Subcutaneous abdominal adipose tissue (tissue), 5 donors: ENCODE data around the gene EYS.
"Not testable (repeated sequence)": the region's sequence is repeated elsewhere in the genome, so short reads cannot be mapped to it uniquely, and the experiment has no call there.

Experiments used
- H3K27ac ChIP-seq: one replicate; pipeline ENCODE4 v1.7.0; 2013; ENCODE audit warnings: low read depth, mild to moderate bottlenecking, inconsistent platforms, low read length, moderate library complexity
- H3K27me3 ChIP-seq, 5 donors: one replicate each; pipeline ENCODE4 v1.7.0; 2013; ENCODE audit warnings: low read length in 5 of 5, inconsistent platforms in 1 of 5; ENCODE audit not compliant: control insufficient read depth in 5 of 5, insufficient read depth in 4 of 5
- H3K36me3 ChIP-seq, 5 donors: one replicate each; pipeline ENCODE4 v1.7.0; 2013; ENCODE audit warnings: low read length in 5 of 5; ENCODE audit not compliant: control insufficient read depth in 5 of 5, insufficient read depth in 5 of 5
- H3K4me1 ChIP-seq, 5 donors: one replicate each; pipeline ENCODE4 v1.7.0; 2013; ENCODE audit warnings: low read length in 5 of 5, mild to moderate bottlenecking in 3 of 5, moderate library complexity in 1 of 5; ENCODE audit not compliant: control insufficient read depth in 5 of 5, insufficient read depth in 5 of 5
- H3K4me3 ChIP-seq, 5 donors: one replicate each; pipeline ENCODE4 v1.7.0; 2013; ENCODE audit warnings: low read length in 5 of 5, low read depth in 1 of 5
- H3K9ac ChIP-seq, 5 donors: one replicate each; pipeline ENCODE4 v1.7.0; 2013; ENCODE audit warnings: low read length in 5 of 5, mild to moderate bottlenecking in 4 of 5, moderate library complexity in 3 of 5
- H3K9me3 ChIP-seq, 5 donors: one replicate each; pipeline ENCODE4 v1.7.0; 2013; ENCODE audit warnings: low read length in 5 of 5; ENCODE audit not compliant: control insufficient read depth in 5 of 5
- donor health status: healthy.
- donor health status: healthy.
- donor health status: healthy.
- donor health status: healthy.
- donor health status: healthy.

The EYS gene

GRCh38 chr6:63864671-63865318 lies 1842.2 kb downstream of the EYS start:
- H3K4me3 ChIP-seq = no peak overlapping the region
- H3K27me3 ChIP-seq = no peaks in the 10 kb centered on the region
- peaks cover 0 to 21% (median 3%) of the 10 kb centered on the region in 5 donors for H3K4me1 ChIP-seq
- no peaks in the 10 kb centered on the region for H3K36me3 ChIP-seq
- H3K9ac ChIP-seq = no peak overlapping the region
- H3K9me3 ChIP-seq = no peaks in the 10 kb centered on the region
- no peak overlapping the region for H3K27ac ChIP-seq

DNA sequence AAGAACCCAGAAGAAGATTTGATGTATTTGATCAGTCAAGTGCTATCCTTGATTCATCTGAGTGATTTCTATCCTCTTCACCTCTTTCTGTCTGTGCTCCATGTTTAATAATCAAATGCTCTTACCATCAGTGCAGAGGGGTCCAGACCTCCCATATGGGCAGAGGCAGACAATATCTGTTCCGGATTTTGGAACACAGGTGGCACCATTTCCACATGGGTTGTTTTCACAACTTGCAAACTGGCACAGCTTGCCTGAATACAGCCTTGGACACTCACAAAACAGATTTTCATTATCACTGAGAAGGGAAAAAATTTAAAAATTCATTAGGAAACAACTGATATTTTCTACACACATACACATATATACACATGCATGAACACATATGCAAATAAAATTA lies 1843.0 kb downstream of the EYS start:
- Histone ChIP-seq H3K36me3 (no peaks in the 10 kb centered on the region), H3K27ac (no peak overlapping the region), H3K27me3 (no peaks in the 10 kb centered on the region), H3K4me1 (peaks cover 0 to 24% (median 3%) of the 10 kb centered on the region in 5 donors), H3K9me3 (no peaks in the 10 kb centered on the region), H3K9ac (no peak overlapping the region), H3K4me3 (no peak overlapping the region)

- no peaks in the 10 kb centered on the region for H3K27me3 ChIP-seq
These were observed 1844.4 kb downstream of the EYS start for GRCh38 chr6:63862486-63863198.

DNA sequence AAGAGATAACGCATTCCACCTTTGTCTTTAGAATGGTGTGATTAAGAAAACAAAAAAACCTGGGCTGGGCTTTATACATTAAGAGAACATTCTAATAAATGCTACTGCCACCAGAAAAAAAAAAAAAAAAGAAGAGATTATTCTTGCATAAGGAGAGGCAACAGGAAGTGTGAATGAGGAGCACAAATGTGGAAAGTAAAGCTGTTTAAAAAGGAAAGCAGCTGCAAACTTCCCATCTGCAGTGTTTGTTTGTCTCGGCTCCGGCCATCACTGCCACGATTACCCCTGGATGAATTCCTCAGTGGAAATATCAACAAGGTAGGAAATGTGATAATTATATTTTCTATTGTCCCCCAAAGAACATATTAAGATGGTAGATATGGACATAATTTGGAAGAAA lies 1847.5 kb downstream of the EYS start:
- H3K27ac ChIP-seq = no peak overlapping the region
- H3K9me3 ChIP-seq = no peaks in the 10 kb centered on the region
- H3K9ac ChIP-seq = no peak overlapping the region
- no peaks in the 10 kb centered on the region for H3K27me3 ChIP-seq
- H3K36me3 ChIP-seq = no peaks in the 10 kb centered on the region
- H3K4me1 ChIP-seq = peaks cover 0 to 20% (median 0%) of the 10 kb centered on the region in 5 donors
- no peak overlapping the region for H3K4me3 ChIP-seq

More at GRCh38 chr6:63862486-63863198, 1844.4 kb downstream of the EYS start:
- Histone ChIP-seq H3K27ac (no peak overlapping the region), H3K9me3 (no peaks in the 10 kb centered on the region), H3K4me1 (peaks cover 0 to 28% (median 3%) of the 10 kb centered on the region in 5 donors), H3K9ac (no peak overlapping the region), H3K36me3 (no peaks in the 10 kb centered on the region), H3K4me3 (no peak overlapping the region)

- Histone ChIP-seq H3K27ac (no peak overlapping the region), H3K4me1 (peaks cover 0 to 20% (median 0%) of the 10 kb centered on the region in 5 donors), H3K36me3 (no peaks in the 10 kb centered on the region), H3K4me3 (no peak overlapping the region), H3K9me3 (no peaks in the 10 kb centered on the region), H3K27me3 (no peaks in the 10 kb centered on the region), H3K9ac (no peak overlapping the region)
These were observed 1848.3 kb downstream of the EYS start for GRCh38 chr6:63858691-63859090.

DNA sequence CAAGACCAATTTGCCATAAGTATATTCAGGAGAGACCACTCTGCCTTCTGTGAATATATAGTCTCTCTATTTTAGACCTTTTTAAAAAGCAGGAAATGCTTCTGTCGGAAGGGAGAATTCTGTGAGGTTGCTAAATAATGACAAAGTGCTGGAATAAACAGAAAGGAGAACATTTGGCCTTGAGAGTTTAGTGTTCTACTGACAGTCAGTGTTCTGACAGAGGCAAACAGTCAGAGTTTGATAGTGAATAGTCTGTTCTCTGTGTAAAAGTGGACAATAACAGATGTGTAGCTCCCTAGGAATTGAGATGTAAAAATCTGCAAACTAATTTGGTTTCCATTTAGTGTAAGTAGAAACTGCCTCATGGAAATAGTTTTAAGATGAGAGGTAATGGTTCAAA lies 1850.8 kb downstream of the EYS start:
- no peaks in the 10 kb centered on the region for H3K36me3 ChIP-seq
- H3K27me3 ChIP-seq = no peaks in the 10 kb centered on the region
- no peak overlapping the region for H3K9ac ChIP-seq

GRCh38 chr6:63844287-63844686 lies 1862.7 kb downstream of the EYS start:
- Histone ChIP-seq H3K9ac (no peak overlapping the region), H3K27ac (no peak overlapping the region), H3K27me3 (no peaks in the 10 kb centered on the region), H3K4me1 (no peaks in the 10 kb centered on the region), H3K4me3 (no peak overlapping the region), H3K36me3 (no peaks in the 10 kb centered on the region), H3K9me3 (no peaks in the 10 kb centered on the region)

More for the DNA sequence above, 1850.8 kb downstream of the EYS start:
- no peaks in the 10 kb centered on the region for H3K9me3 ChIP-seq
- no peak overlapping the region for H3K27ac ChIP-seq
- no peak overlapping the region for H3K4me3 ChIP-seq
- H3K4me1 ChIP-seq = peaks cover 0 to 11% (median 0%) of the 10 kb centered on the region in 5 donors

GRCh38 chr6:63839485-63839884 lies 1867.5 kb downstream of the EYS start:
- H3K9me3 ChIP-seq = no peaks in the 10 kb centered on the region
- H3K4me1 ChIP-seq = no peaks in the 10 kb centered on the region
- no peaks in the 10 kb centered on the region for H3K36me3 ChIP-seq
- no peak overlapping the region for H3K9ac ChIP-seq
- no peaks in the 10 kb centered on the region for H3K27me3 ChIP-seq
- H3K4me3 ChIP-seq = no peak overlapping the region
- H3K27ac ChIP-seq = no peak overlapping the region

- not testable (repeated sequence) for H3K36me3 ChIP-seq, H3K9me3 ChIP-seq, H3K27me3 ChIP-seq, H3K27ac ChIP-seq, H3K4me3 ChIP-seq, H3K9ac ChIP-seq
- H3K4me1 ChIP-seq = peaks cover 0 to 16% (median 4%) of the 10 kb centered on the region in 5 donors
These were observed 1878.3 kb downstream of the EYS start for GRCh38 chr6:63828678-63829077.

- H3K4me1 ChIP-seq = peaks cover 0 to 34% (median 4%) of the 10 kb centered on the region in 5 donors
These were observed 1882.3 kb downstream of the EYS start for GRCh38 chr6:63824722-63825121.

More at GRCh38 chr6:63824722-63825121, 1882.3 kb downstream of the EYS start:
- Histone ChIP-seq H3K9ac (peak overlapping the region in 2 of 5 donors; percentile 67 to 73), H3K4me3 (peak overlapping the region; percentile 48 to 87 (median 69)), H3K27me3 (no peaks in the 10 kb centered on the region), H3K27ac (peak overlapping the region; percentile 58), H3K9me3 (peaks cover 0 to 2% (median 0%) of the 10 kb centered on the region in 5 donors), H3K36me3 (no peaks in the 10 kb centered on the region)
